HepG2 (cell line): ENCODE results near the gene RPS6KB1. TPM values are rescaled to one million over a fixed set of nuclear protein-coding genes. Genes with fewer than 3 reads are reported as not detected.

Experiments
- ATAC-seq: fragments of 200-7000 bp; cut with Tn5 transposase; 3 replicates; pipeline ENCODE4 v1.9.1; 2020; ENCODE audit warnings: mild to moderate bottlenecking, moderate library complexity
- BruUV-seq: library from RNA; stranded (reverse); fragments of 400-500 nt; replicated peaks from 2 replicates; lab custom pipeline; 2021; lab: Mats Ljungman, UMichigan
- CTCF ChIA-PET: fragments of 300-600 bp; formaldehyde crosslinking; extraction: SDS; loops from one replicate; lab custom pipeline; 2021; ENCODE audit warnings: low total read pairs, inconsistent platforms, low intra/inter-chr PET ratio; lab: Yijun Ruan, JAX
- POLR2A ChIA-PET: fragments of 350-600 bp; sonication (Branson Sonifier 250); formaldehyde crosslinking; loops from one replicate; lab custom pipeline; 2020; ENCODE audit warnings: antibody characterized with exemption, inconsistent platforms; lab: Yijun Ruan, JAX
- DNase-seq: peaks from one replicate; pipeline ENCODE4 v3.0.0-alpha.2; 2015; ENCODE audit warnings: low spot score
- FAIRE-seq: peaks from 3 replicates; lab custom pipeline; 2011; peaks lifted over from hg19 to GRCh38; lab: Jason Lieb, UNC
- H2AFZ ChIP-seq: one replicate; pipeline ENCODE4 v1.6.1; 2011; ENCODE audit warnings: low read length, inconsistent platforms
- H3K27ac ChIP-seq: fragments of 300-600 bp; 3 replicates; pipeline ENCODE4 v1.8.0; 2011; ENCODE audit warnings: mixed run types, mild to moderate bottlenecking, mixed read lengths, low read length, inconsistent platforms; ENCODE audit not compliant: insufficient read depth; ENCODE audit errors: extremely low read length
- H3K27me3 ChIP-seq, 2 experiments: fragments of 200-600 bp in 1 of 2; 2 replicates in 1 of 2; 3 replicates in 1 of 2; pipeline versions ENCODE4 v1.6.0 to v1.8.0; 2011; ENCODE audit warnings: low read length in 2 of 2, mild to moderate bottlenecking in 2 of 2, moderate library complexity in 2 of 2, inconsistent platforms in 1 of 2; ENCODE audit not compliant: insufficient read depth in 2 of 2, control insufficient read depth in 1 of 2
- H3K36me3 ChIP-seq, 2 experiments: fragments of 200-600 bp in 1 of 2; replicated peaks in 1 of 2; 2 replicates in 1 of 2; 3 replicates in 1 of 2; pipeline versions ENCODE4 v1.5.1 to v1.8.0; 2011; ENCODE audit warnings: low read length in 2 of 2, inconsistent platforms in 1 of 2; ENCODE audit not compliant: insufficient read depth in 2 of 2, control insufficient read depth in 1 of 2
- H3K4me1 ChIP-seq: 2 replicates; pipeline ENCODE4 v1.5.1; 2012; ENCODE audit warnings: low read length, inconsistent platforms; ENCODE audit not compliant: insufficient read depth
- H3K4me2 ChIP-seq: 2 replicates; pipeline ENCODE4 v1.6.0; 2011; ENCODE audit warnings: low read depth, low read length, inconsistent platforms
- H3K4me3 ChIP-seq, 3 experiments: fragments of 200-600 bp in 1 of 3; sonication (generic), shearing (Covaris generic) in 1 of 3; replicated peaks in 1 of 3; 2 replicates each; pipeline ENCODE4 v1.5.1; 2011 to 2016; ENCODE audit warnings: low read length in 3 of 3, inconsistent platforms in 2 of 3, low read depth in 2 of 3, mild to moderate bottlenecking in 2 of 3, control low read depth in 1 of 3, mixed read lengths in 1 of 3; ENCODE audit not compliant: insufficient read depth in 1 of 3
- H3K79me2 ChIP-seq: one replicate; pipeline ENCODE4 v1.6.1; 2011; ENCODE audit warnings: low read length, inconsistent platforms; ENCODE audit not compliant: insufficient read depth
- H3K9ac ChIP-seq: 2 replicates; pipeline ENCODE4 v1.6.0; 2011; ENCODE audit warnings: mild to moderate bottlenecking, low read depth, low read length, inconsistent platforms; ENCODE audit not compliant: insufficient read depth
- H3K9me3 ChIP-seq: 2 replicates; pipeline ENCODE4 v1.5.1; 2012; ENCODE audit warnings: mild to moderate bottlenecking, low read length
- H4K20me1 ChIP-seq: 2 replicates; pipeline ENCODE4 v1.6.0; 2011; ENCODE audit warnings: inconsistent platforms, mild to moderate bottlenecking, low read length, moderate library complexity; ENCODE audit not compliant: insufficient read depth
- BCLAF1 ChIP-seq: fragments of 450-650 bp; IDR thresholded peaks from 2 replicates; pipeline ENCODE4 v1.6.1; 2017; ENCODE audit warnings: mild to moderate bottlenecking
- CENPBD1 ChIP-seq: sonication (generic); formaldehyde crosslinking; IDR thresholded peaks from 2 replicates; pipeline ENCODE4 v1.8.0; 2022; ENCODE audit warnings: missing genetic modification reagents, low read depth, mild to moderate bottlenecking, borderline replicate concordance
- CHD2 ChIP-seq: IDR thresholded peaks from 2 replicates; pipeline ENCODE4 v1.6.1; 2011; ENCODE audit warnings: low read depth, low read length, improper control_type of control experiment
- FOXJ3 ChIP-seq: sonication (generic); formaldehyde crosslinking; IDR thresholded peaks from 2 replicates; pipeline ENCODE4 v1.4.0; 2020; ENCODE audit warnings: missing genetic modification reagents, mild to moderate bottlenecking, borderline replicate concordance
- HNRNPLL ChIP-seq: fragments of 200-400 bp; formaldehyde crosslinking; IDR thresholded peaks from 2 replicates; pipeline ENCODE4 v1.6.1; 2017; ENCODE audit warnings: mild to moderate bottlenecking, low read depth, low read length; ENCODE audit not compliant: poor library complexity, severe bottlenecking
- MED1 ChIP-seq: sonication (generic); formaldehyde crosslinking; IDR thresholded peaks from 2 replicates; pipeline ENCODE4 v1.4.0; 2020; ENCODE audit warnings: missing genetic modification reagents
- NCOA1 ChIP-seq: sonication (generic); formaldehyde crosslinking; IDR thresholded peaks from 2 replicates; pipeline ENCODE4 v1.9.0; 2021; ENCODE audit warnings: missing genetic modification reagents
- NR2F2 ChIP-seq: IDR thresholded peaks from 2 replicates; pipeline ENCODE4 v1.6.1; 2012; ENCODE audit warnings: low read depth, inconsistent platforms, borderline replicate concordance
- RFX1 ChIP-seq: fragments of 450-650 bp; IDR thresholded peaks from 2 replicates; pipeline ENCODE4 v1.6.1; 2017
- SIN3B ChIP-seq: fragments of 150-350 bp; IDR thresholded peaks from 2 replicates; pipeline ENCODE4 v1.6.1; 2014; ENCODE audit warnings: low read length
- TARDBP ChIP-seq: sonication (generic); formaldehyde crosslinking; IDR thresholded peaks from 2 replicates; pipeline ENCODE4 v1.8.0; 2022; ENCODE audit warnings: mild to moderate bottlenecking, missing genetic modification reagents
- ZMAT5 ChIP-seq: sonication (generic); formaldehyde crosslinking; IDR thresholded peaks from 2 replicates; pipeline ENCODE4 v1.5.0; 2020; ENCODE audit warnings: mild to moderate bottlenecking, low read depth, missing genetic modification reagents, borderline replicate concordance
- ZNF232 ChIP-seq: sonication (generic); formaldehyde crosslinking; IDR thresholded peaks from 2 replicates; pipeline ENCODE4 v1.4.0; 2020; ENCODE audit warnings: missing genetic modification reagents, borderline replicate concordance
- ZNF383 ChIP-seq: sonication (generic); formaldehyde crosslinking; IDR thresholded peaks from 2 replicates; pipeline ENCODE4 v1.4.0; 2020; ENCODE audit warnings: missing genetic modification reagents, mild to moderate bottlenecking, borderline replicate concordance
- ZNF430 ChIP-seq: sonication (generic); formaldehyde crosslinking; IDR thresholded peaks from 2 replicates; pipeline ENCODE4 v1.9.0; 2021; ENCODE audit warnings: mild to moderate bottlenecking, missing genetic modification reagents
- ZNF513 ChIP-seq: sonication (generic); formaldehyde crosslinking; conservative IDR thresholded peaks from 2 replicates; pipeline ENCODE4 v1.5.0; 2020; ENCODE audit warnings: missing genetic modification reagents
- ZNF737 ChIP-seq: sonication (generic); formaldehyde crosslinking; IDR thresholded peaks from 2 replicates; pipeline ENCODE4 v1.5.0; 2020; ENCODE audit warnings: missing genetic modification reagents, mild to moderate bottlenecking, borderline replicate concordance
- ZNF749 ChIP-seq: sonication (generic); formaldehyde crosslinking; IDR thresholded peaks from 2 replicates; pipeline ENCODE4 v1.8.0; 2022; ENCODE audit warnings: mild to moderate bottlenecking, missing genetic modification reagents, moderate library complexity, borderline replicate concordance
- ZNF883 ChIP-seq: sonication (generic); formaldehyde crosslinking; IDR thresholded peaks from 2 replicates; pipeline ENCODE4 v1.5.1; 2020; ENCODE audit warnings: mild to moderate bottlenecking, missing genetic modification reagents; ENCODE audit errors: not compliant biosample characterization
- WGBS: methylation state at CpG from one replicate; pipeline ENCODE4 v1.1.6; 2017; ENCODE audit warnings: low lambda C conversion rate; 5-methylcytosine and 5-hydroxymethylcytosine counted together
- in situ Hi-C: cut with HindIII; loops from 2 replicates; pipeline ENCODE4 v1.10.0; 2017; ENCODE audit warnings: low pct_unique_long_range_greater_than_20kb; ENCODE audit not compliant: extremely low pct_ligation_motif_present
- intact Hi-C: fragments of 100-400 bp; cut with micrococcal nuclease; formaldehyde crosslinking; loops from one replicate; pipeline ENCODE4 v1.10.0; 2022; ENCODE audit not compliant: unreplicated experiment
- polyA plus RNA-seq, 8 experiments: library from polyadenylated mRNA; depleted of rRNA in 3 of 8; stranded (reverse) in 7 of 8; unstranded in 1 of 8; fragments of >200 nt; fragmentation: Illumina TruSeq in 4 of 8; extraction: Trizol in 4 of 8; gene quantifications; 2 replicates each; pipeline versions ENCODE4 v1.2.1 to v1.2.3, GENCODE V29; 2011 to 2016; ENCODE audit warnings: low read depth in 4 of 8, missing spikeins in 1 of 8, mixed read lengths in 1 of 8; ENCODE audit not compliant: insufficient read depth in 1 of 8
- total RNA-seq, 5 experiments: library from RNA; depleted of rRNA; stranded (reverse); fragments of >200 nt; fragmentation: Illumina TruSeq; extraction: Trizol; gene quantifications; 2 replicates each; pipeline ENCODE4 v1.2.3, GENCODE V29; 2016; ENCODE audit warnings: low read depth in 1 of 5

RPS6KB1 gene
- total and polyA plus RNA-seq, 2 of the 13 experiments (the other 11 are each of a cell fraction or from before 2014, with no cell fraction given) = 16.5 to 42.2 TPM

- peak overlapping the region; percentile 7 to 54 (median 13); a peak in 3 of 6 replicates for H3K4me3 ChIP-seq
- H3K4me2 ChIP-seq = peak overlapping the region; percentile 80
- no peaks in the 10 kb centered on the region; a peak in 1 of 5 replicates for H3K27me3 ChIP-seq
- H3K9me3 ChIP-seq = no peaks in the 10 kb centered on the region
- peak; percentile 89 for DNase-seq
- H3K9ac ChIP-seq = peak overlapping the region; percentile 78
- no peak overlapping the region for H2AFZ ChIP-seq
- H3K79me2 ChIP-seq = peaks cover 9% of the 10 kb centered on the region
- ChIA-PET POLR2A (interaction anchor here (0.7 to 20.0 kb wide), 16 partner anchors 8 to 226 kb away, joined by 3 to 501 read pairs (median 6); partner anchors contain the start of genes CLTC, PTRH2, RPS6KB1 and TUBD1), CTCF (no interaction called here)
- H4K20me1 ChIP-seq = peaks cover 8% of the 10 kb centered on the region
- in situ Hi-C loops (no loop called here), intact Hi-C loops (loop anchor here (5.0 kb wide), 1 partner anchor 47 kb away; the partner anchor contains the start of genes RPS6KB1 and TUBD1)
- FAIRE-seq = no peak
- TSS peak; percentile 92 for BruUV-seq
- 0% methylated on average over 3 of the region's 3 CpGs for WGBS
- H3K27ac ChIP-seq = peak overlapping the region; percentile 98
- peaks cover 97% of the 10 kb centered on the region for H3K4me1 ChIP-seq
- peak; percentile 0 for ATAC-seq
- H3K36me3 ChIP-seq = peaks cover 0 to 4% of the 10 kb centered on the region in 2 experiments; a peak in 2 of 5 replicates
- TF ChIP-seq NR2F2 (peak; percentile 26; the same call in 1 of the 2 replicates), ZNF430 (no peak), TARDBP (no peak), RFX1 (no peak), ZNF749 (CRISPR knock-in tag) (0 out of 2 replicates have a peak, but pooled peaks have one; percentile 26), CENPBD1 (CRISPR knock-in tag) (no peak), MED1 (CRISPR knock-in tag) (peak; percentile 93), SIN3B (no peak), FOXJ3 (CRISPR knock-in tag) (0 out of 2 replicates have a peak, but pooled peaks have one; percentile 6), ZNF883 (CRISPR knock-in tag) (no peak), BCLAF1 (no peak), HNRNPLL (no peak), NCOA1 (CRISPR knock-in tag) (no peak), ZMAT5 (CRISPR knock-in tag) (no peak), CHD2 (no peak), ZNF383 (CRISPR knock-in tag) (no peak), ZNF232 (CRISPR knock-in tag) (no peak), ZNF737 (CRISPR knock-in tag) (no peak), ZNF513 (CRISPR knock-in tag) (no peak)
Observed at GRCh38 chr17:59845595-59846393, 47.1 kb upstream of the RPS6KB1 start.
